GM19240 (cell line): Measurements from ENCODE around the gene MN1.
"Not testable (repeated sequence)": the region's sequence is repeated elsewhere in the genome, so short reads cannot be mapped to it uniquely, and the experiment has no call there.

Source experiments
- DNase-seq: peaks from one replicate; pipeline ENCODE4 v3.0.0; 2011; ENCODE audit warnings: low spot score; ENCODE audit not compliant: insufficient read length

Gene MN1

DNA sequence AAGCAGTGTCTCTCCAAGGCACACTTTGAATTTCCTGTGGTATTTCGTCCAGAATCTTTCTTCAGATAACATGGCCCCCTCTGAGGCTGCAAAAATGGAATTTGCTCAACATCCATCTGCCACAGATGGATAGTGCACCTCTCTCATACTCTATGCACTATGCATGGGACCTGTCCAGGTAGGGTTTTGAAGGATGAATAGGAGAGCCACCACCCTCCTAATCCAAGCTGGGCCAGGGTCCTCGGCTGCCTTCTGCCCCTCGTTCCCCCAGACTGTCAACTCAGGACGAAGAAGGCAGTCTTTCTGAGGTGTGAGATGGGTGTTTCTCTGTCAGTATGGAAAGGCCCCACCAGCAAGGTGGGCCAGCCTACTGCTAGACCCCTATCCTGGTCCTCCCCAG is 56.4 kb downstream of the MN1 start:
- DNase-seq = no peak

DNA sequence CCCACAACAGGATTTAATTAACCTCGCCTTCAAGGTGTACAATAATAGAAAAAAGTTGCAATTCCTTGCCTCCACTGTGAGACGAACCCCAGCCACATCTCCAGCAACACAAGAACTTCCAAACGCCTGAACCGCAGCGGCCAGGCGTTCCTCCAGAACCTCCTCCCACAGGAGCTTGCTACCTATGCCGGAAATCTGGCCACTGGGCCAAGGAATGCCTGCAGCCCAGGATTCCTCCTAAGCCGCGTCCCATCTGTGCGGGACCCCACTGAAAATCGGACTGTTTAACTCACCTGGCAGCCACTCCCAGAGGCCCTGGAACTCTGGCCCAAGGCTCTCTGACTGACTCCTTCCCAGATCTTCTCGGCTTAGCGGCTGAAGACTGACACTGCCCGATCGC is 57.5 kb downstream of the MN1 start:
- DNase-seq = not testable (repeated sequence)

DNA sequence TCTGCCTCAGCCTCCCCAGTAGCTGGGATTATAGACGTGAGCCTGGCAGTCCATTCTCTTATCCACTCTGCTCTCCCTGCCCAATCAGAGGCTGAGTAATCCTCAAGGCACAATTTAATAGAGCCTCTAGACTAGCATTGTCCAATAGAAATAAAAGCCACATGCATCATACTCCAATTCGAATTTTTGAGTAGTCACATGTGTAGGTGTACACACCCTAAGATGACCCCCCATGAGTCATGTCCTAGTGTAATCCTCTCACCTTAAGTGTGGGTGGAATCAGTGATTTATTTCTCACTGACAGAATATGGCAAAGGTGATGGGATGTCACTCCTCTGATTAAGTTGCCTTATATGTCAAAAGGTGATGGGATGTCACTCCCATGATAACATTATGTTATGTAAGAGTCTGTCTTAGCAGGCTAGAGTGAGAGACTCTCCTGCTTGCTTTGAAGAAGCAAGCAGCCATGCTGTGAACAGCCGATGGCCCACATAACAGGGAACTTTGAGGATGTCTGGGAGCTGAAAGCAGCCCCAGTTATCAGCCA is 61.3 kb downstream of the MN1 start:
- DNase-seq = no peak

DNA sequence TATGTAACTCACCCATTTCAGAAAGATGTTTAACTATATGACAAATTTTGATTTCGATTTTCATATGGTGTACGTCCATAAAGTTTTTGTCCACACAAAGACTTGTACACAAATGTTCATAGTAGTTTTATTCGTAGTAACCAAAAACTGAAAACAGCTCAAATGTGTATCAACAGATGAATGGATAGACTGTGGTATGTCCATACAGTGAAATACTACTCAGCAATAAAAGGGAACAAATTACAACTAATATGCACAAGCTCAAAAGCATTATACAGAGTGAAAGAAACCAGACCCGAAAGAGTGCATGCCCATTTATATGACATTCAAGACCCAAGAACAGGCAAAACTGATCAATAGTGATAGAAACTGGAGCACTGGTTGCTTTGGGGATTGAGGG is 64.0 kb downstream of the MN1 start:
- no peak for DNase-seq

DNA sequence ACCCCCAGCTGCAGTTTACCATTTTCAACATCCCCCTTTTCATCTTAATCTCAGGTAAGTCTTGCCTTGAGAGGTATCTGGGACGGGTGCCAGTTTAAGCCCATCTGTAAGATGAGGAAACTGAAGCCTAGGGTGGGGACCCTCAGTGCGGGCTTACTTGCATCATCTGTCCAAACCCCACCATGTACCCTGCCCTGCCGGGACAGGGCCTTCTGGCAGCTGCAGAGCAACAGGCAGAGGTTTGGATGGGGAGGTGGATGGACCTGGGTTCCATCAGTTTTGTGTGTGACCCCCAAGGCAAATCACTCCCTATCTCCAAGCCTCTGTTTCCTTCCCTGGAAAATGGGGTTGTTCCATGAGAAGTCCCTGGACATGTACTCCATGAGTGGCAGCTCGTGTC is 67.5 kb downstream of the MN1 start:
- DNase-seq = no peak

DNA sequence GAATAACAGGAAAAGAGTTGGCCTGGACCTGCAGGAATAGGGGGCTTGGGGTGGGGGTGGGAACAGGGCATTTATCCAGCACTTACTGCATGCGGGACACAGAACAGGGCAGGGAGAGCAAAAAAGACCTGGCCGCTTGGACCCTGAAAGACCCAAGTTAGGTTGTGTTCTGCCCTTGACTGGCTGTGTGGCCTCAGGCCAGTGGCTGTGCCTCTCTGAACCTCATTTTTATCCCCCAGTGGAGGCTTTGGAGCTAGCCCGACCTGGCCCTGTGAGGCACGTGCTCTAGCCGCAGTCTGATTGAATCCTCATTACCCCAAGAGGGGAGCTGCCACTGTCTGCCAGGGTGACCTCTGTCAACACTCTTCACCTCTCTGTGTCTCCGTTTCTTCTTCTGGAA is 68.7 kb downstream of the MN1 start:
- no peak for DNase-seq

DNA sequence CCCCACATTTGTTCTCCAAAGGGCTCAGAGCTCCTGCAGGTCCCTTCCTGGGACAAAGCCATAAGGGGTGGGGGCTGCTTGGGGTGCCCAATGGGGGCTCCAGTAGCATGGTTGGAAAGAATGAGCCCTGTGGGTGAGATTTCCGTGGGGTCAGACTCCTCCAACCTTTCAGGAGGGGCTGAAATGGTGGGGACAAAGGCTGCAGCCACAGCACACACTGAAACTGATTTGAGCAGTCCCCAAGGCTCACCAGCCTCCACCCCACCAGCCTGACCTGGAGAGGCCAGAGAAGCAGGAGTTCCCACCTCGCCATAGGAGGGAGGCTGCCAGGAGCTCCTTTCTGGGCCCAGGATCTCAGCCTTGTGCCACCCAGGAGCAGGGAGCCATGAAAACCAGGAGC is 69.2 kb downstream of the MN1 start:
- DNase-seq = no peak

DNA sequence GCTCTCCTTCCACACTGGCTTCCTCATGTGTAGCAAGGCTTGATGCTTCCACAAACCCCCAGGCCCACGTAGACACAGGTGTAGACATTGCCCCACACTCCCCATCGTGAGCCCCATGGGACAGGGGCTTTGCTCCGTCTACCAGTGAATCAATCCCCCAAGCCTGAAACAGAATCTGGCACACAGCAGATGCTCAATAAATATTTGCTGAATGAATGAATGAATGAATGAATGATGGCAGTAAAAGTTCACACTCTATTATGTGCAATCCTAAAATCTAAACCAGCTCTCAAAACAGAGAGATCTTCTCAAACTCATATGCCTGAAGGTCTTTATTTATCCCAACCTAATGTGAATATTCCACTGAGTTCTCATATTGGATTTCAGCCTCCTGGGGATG is 69.9 kb downstream of the MN1 start:
- DNase-seq = no peak

DNA sequence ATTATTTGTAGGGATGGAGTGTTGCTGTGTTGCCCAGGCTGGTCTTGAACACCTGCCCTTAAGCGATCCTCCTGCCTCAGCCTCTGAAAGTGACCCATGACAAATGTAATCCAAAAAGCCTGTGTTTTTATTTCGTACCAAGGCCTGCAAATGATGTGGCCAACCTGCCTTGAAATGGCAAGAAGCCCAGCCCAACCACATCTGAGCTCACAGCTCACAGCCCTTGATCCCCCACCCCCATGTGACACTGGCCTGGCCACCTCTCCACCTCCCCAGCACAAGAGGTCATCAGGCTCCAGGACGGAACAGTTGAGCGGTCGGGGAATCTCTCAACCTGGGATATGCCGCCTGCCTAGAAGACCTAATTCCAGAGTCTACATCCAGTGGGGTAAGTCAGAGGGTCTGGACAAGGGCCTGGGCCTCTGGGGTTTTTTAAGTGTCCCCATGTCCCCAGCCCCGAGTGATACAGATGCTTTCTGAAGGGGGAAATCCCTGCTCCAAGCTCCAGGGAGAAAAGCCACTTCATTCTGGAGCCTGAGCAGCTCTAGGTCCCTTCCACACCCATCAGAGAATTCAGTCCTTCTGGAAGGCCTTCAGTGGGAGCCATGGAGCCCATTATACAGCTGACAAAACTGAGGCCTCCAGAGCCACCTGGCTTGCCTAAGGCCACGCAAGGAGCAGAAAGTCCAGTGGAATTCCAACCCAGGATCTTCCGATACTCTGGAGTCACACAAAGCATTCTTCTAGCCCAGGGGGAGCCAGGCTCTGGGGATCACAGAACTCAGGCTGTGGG is 70.7 kb downstream of the MN1 start:
- DNase-seq = no peak

DNA sequence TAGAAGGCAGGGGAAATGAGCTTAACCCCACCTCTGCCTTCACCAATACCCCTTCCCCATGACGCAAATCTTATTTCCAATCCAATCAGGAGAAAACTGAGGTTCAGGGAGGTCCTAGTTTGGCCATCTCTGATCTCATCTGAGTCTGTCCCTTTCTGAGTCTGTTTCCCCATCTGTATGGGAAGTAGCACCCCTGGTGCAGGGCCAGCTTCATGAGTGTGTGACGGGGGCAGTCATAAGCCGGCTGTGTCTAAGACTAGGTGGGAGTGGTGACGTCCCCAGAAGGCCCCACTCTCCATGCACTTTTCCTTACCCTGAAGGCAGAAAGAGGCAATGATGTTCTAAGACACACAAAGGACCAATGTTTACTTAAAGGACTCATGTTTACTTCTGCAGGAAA is 72.3 kb downstream of the MN1 start:
- no peak for DNase-seq

DNA sequence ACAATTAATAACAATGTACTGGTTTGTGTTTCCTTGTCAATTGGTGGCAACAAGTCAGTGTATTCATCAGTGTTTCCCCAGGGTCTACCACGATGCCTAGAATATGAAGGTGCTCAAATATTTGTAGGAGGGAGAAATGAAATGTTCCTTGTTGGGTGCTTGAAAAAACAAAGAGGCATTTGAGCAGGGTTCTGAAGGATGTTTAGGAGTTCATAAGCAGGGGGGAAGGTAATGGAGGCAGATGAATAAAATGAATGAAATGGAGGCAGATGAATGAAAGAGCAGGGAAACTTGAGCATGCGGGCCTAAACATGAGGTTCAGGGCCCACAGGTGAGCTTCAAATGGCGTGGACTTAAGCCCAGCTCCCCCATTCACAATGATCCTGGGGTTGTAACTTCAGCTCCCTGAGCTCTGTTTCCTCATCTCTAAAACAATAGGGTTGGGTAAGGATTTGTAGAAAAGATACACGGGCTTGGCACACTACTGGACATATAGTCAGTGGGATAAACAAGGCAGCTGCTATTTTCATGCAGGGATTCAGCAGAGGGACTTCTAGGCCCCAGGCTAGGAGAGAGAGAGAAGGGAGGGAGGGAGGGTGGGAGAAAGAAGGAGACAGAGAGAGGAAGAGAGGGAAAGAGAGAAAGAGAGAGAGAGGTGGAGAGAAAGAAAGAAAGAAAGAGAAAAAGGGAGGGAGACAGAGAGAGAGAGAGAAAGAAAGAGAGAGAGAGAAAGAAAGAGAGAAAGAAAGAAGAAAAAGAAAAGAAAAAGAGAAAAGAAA is 73.7 kb downstream of the MN1 start:
- no peak for DNase-seq

DNA sequence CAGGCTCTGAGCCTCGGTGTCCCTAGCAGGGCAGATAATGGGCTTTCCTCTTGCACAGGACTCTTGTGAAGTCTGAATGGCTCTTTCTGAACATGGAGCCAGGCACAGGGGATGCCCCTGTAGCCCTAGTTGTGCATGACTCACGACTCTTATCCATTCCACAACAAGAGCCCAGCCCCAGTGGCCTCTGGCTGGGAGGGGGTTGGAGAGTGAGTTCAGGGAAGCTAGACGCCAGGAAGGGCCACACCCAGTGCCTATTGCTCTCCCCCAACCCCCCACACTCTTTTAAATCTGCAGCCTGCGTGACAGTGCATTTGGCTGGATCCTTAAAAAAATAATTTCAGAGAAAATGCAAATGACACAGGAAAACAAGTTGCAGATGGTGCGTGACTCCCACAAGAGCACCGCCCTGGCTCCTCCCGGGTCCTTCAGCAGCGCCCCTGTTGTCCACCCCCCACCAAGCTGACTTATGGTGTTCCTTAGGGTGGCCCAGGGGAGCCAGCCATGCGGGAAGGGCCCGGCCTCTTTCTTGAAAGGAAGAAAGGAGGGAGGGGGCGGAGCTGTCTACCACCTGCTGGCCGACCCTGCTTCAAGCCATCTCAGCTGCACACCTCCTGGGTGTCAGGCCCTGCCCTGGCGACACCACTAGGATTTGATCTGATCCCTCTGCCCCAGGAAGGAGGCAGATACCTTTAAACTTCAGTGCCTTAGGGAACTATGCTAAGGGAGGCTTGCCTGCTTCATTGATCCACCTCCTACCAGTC is 74.7 kb downstream of the MN1 start:
- DNase-seq = no peak

DNA sequence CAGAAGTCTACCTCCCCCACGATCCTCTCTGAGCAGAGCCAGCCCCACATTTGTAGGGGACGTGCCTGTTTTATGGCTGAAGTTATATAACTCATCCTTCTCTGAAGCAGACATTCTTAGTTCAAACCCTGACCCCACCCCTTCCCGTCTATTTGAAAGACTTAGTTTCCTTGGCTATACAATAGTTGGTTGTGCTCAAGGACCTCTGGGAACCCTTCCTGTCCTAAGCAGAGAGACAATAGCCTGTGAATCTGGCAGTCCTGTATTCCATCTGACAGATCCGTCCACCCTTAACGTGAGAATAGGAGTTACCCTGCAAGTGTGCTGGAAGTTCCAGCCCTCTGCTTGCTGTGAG is 75.2 kb downstream of the MN1 start:
- no peak for DNase-seq

DNA sequence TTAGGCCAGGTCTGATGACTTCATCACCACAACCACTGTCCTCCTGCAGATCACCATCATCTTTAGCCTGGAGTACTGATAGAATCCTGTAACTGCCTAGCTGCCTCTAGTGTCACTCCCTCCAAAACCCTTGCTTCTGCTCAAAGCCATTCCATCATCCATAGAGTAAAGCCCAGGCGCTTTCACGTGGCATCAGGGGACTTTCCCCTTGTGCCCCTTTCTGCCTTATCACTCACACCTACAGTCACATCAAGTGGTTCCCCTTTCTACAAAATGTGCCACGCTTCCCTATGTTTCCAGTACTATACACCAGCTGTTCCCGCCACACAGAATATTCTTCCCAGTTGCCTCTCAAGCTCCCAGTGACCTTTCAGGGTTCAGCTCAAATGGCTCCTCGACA is 75.9 kb downstream of the MN1 start:
- DNase-seq = no peak

DNA sequence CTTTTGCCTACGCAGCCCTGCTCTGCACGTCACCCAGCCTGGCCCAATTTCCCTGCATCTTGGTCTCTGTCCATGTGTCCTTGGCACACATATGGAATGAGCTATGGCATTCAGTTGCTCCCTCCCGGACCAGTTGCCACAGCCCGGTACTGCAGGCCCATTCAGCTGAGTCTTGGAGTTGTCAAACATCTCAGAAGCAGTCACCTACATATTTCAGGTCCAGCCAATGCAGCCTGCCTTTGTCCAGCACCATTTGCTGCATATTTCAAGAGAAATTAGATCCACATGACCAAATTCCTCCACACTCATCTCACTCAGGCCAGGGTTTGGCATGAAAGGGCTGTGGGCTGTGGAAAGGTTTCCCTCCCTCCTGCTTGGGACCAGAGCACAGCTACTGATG is 76.8 kb downstream of the MN1 start:
- no peak for DNase-seq

DNA sequence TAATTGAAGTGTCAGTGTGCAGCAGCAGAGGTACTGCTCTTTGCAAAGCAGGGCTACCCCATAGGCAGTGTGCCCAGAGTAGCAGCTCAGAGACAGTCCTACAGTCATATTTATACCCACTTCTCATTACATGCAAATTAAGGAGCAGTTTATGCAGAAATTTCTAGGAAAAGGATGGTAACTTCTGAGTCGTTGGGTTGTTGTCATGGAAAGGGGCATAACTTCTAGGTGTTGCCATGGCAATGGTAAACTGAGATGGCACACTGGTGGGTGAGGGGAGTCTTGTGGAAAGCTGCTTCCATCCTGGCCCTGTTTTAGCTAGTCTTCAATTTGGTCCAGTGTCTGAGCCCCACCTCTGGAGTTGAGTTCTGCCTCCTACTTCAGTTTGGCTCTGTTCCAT is 77.4 kb downstream of the MN1 start:
- DNase-seq = no peak

DNA sequence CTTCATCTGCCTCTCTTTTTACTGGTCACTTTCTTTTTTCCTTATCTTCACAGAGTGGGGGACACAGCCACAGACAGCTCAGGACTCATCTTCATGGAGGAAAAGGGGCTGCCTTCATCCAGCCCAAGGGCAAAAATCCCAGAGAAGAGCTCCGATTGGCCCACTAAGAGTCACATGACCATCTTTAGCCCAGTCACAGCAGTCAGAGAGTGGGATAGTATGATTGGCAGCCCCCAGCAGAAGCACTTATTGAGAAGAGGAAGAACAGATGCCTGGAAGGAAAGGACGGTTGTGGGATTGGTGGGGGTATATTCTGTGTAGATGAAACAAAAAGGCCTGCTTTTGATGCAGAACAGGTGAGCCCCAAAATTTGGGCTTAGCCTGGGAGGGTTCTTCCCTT is 77.8 kb downstream of the MN1 start:
- no peak for DNase-seq

DNA sequence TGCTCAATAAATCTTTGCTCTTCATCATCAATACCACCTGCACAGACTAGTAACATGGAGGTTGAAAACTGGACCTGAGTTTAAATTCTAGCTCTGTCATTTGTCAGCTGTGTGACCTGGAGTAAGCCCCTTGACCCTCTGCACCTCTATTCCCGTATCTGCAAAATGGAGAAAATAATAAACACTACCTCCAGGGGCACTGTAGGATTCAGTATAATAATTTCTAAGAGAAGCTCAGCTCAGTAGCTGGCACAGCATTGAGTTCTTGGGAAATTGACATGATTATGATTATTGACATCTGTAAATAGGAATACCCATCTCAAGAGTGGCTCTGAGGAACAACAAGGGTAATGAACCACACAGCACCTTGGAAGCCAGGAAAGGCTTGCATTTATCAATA is 78.4 kb downstream of the MN1 start:
- DNase-seq = no peak

DNA sequence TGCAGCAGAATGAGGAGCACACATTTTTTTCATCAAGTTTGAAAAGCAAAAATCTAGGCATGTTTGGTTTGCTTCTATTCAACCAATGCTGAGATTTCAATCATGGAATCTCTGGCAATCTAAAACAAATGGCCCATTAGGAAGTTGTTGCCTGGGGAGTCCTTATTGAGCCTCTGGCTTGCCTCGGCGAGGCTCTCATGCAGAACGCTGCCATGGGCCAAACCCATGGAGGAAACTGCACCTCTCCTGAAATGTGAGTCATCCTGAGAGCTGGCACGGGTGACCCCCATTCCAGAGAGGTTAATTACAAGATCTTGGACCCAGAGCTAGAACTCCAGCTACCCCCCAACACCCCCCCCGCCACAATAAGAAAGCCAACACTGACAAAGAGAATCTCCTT is 80.7 kb downstream of the MN1 start:
- DNase-seq = no peak

DNA sequence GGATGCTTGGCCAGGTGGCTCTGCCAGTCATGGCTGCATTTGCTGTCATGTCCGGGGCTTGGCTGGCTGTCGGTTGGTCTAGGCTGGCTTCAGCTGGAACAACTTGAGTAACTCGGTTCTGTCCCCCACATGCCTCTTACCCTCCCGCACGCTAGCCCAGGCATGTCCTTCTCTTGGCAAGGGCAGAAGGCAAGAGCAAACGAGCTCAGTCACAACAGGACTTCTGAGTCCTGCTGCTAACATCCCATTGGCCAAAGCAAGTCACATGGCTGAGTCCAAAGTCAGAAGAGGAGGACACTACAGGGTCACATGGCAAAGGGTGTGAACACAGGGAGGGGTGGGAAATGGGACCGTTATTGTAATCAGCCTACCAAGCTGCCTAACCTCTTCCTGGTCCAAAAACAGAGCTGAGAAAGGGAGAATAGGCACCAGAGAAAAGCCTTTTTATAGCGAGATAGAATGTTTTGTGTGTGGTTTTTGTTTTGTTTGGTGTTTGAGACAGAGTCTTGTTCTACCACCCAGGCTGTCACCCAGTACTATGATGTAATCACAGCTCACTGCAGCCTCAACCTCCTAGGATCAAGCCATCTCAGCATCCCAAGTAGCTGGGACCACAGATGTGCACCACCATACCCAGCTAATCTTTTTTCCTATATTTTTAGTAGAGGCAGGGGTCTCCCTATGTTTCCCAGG is 81.9 kb downstream of the MN1 start:
- DNase-seq = no peak

DNA sequence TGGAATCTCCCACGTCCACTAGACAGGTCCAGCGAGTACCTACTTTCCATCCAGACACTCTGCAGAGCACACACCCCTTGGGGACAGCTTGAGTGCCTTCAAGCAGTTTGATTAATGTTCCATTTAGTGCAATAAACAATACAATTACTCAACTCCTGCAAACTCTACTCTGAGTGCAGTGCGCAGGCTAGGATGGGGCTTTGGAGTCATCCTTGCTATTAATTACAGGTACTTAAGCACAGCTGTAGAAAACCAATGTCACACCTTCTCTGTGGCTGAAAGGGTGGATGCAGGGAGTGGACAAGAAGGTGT is 82.6 kb downstream of the MN1 start:
- DNase-seq = no peak
